ENCODE measurements around the gene TNKS1BP1.
A peak's percentile ranks its signal among the peaks of the same experiment; 100 is the strongest.

Gene TNKS1BP1

GRCh38 chr11:57311109-57311936, 13.4 kb downstream of the TNKS1BP1 start:
- DNase-seq (ENCODE audit: low read depth): peak; percentile 81
- peak overlapping the region; percentile 27 for H3K4me3 ChIP-seq (ENCODE audit: low read depth, low read length)
- TF ChIP-seq CTCF (IDR thresholded peaks at IDR 0.05; ENCODE audit: insufficient read depth, low read depth, low read length, missing control alignments): no peak

GRCh38 chr11:57310630-57311086, 14.1 kb downstream of the TNKS1BP1 start:
- DNase-seq (ENCODE audit: low read depth): no peak
- no peak for TF ChIP-seq CTCF (IDR thresholded peaks at IDR 0.05; ENCODE audit: insufficient read depth, low read depth, low read length, missing control alignments)
- H3K4me3 ChIP-seq (ENCODE audit: low read depth, low read length): no peak overlapping the region; the same call in 1 of the 2 replicates

GRCh38 chr11:57310091-57310490, 14.7 kb downstream of the TNKS1BP1 start:
- no peak overlapping the region for H3K4me3 ChIP-seq (ENCODE audit: low read depth, low read length)
- DNase-seq (ENCODE audit: low read depth): no peak

GRCh38 chr11:57309106-57310059, 15.4 kb downstream of the TNKS1BP1 start:
- no peak for DNase-seq (ENCODE audit: low read depth)
- TF ChIP-seq CTCF (IDR thresholded peaks at IDR 0.05; ENCODE audit: insufficient read depth, low read depth, low read length, missing control alignments): no peak
- H3K4me3 ChIP-seq (ENCODE audit: low read depth, low read length): no peak overlapping the region

More at GRCh38 chr11:57310091-57310490, 14.7 kb downstream of the TNKS1BP1 start:
- TF ChIP-seq CTCF (IDR thresholded peaks at IDR 0.05; ENCODE audit: insufficient read depth, low read depth, low read length, missing control alignments): no peak

GRCh38 chr11:57308426-57309060, 16.2 kb downstream of the TNKS1BP1 start:
- no peak overlapping the region for H3K4me3 ChIP-seq (ENCODE audit: low read depth, low read length)
- DNase-seq (ENCODE audit: low read depth): no peak
- no peak for TF ChIP-seq CTCF (IDR thresholded peaks at IDR 0.05; ENCODE audit: insufficient read depth, low read depth, low read length, missing control alignments)

GRCh38 chr11:57307666-57308270, 17.0 kb downstream of the TNKS1BP1 start:
- H3K4me3 ChIP-seq (ENCODE audit: low read depth, low read length): no peak overlapping the region
- DNase-seq (ENCODE audit: low read depth): no peak
- TF ChIP-seq CTCF (IDR thresholded peaks at IDR 0.05; ENCODE audit: insufficient read depth, low read depth, low read length, missing control alignments): no peak
